ENCODE results near the gene GIGYF1. TPM values are rescaled to one million over a fixed set of nuclear protein-coding genes. Genes with fewer than 3 reads are reported as not detected.

Gene GIGYF1
- total and polyA plus RNA-seq, 2 of the 13 experiments (the other 11 are each of a cell fraction or from before 2014, with no cell fraction given), result 7.6 to 16.1 TPM

- TF ChIP-seq ZNF276 (CRISPR knock-in tag; IDR thresholded peaks at IDR 0.05; ENCODE audit: low read depth) (no peak), TFDP1 (CRISPR knock-in tag; IDR thresholded peaks at IDR 0.05; ENCODE audit: borderline replicate concordance) (peak; percentile 70; the same call in 1 of the 2 replicates), CREM (IDR thresholded peaks at IDR 0.05) (no peak), CREM (CRISPR knock-in tag; IDR thresholded peaks at IDR 0.05) (no peak), AGO2 (optimal IDR thresholded peaks at IDR 0.05; ENCODE audit: low read depth, low read length) (no peak), CHD4 (IDR thresholded peaks at IDR 0.05; ENCODE audit: borderline replicate concordance, low read length) (no peak), ZNF234 (CRISPR knock-in tag; conservative IDR thresholded peaks at IDR 0.05) (no peak), ZNF792 (CRISPR knock-in tag; IDR thresholded peaks at IDR 0.05) (no peak), HOXA5 (CRISPR knock-in tag; IDR thresholded peaks at IDR 0.05) (no peak), ARID5B (CRISPR knock-in tag; IDR thresholded peaks at IDR 0.05) (no peak), TCF7L2 (IDR thresholded peaks at IDR 0.05; ENCODE audit: low read depth, low read length) (no peak), YY1 (IDR thresholded peaks at IDR 0.05; ENCODE audit: insufficient read depth, insufficient replicate concordance, low read depth, low read length) (no peak), ZNF143 (CRISPR knock-in tag; IDR thresholded peaks at IDR 0.05) (no peak), ZNF557 (CRISPR knock-in tag; IDR thresholded peaks at IDR 0.05) (no peak), ZXDC (CRISPR knock-in tag; IDR thresholded peaks at IDR 0.05) (no peak), CBX5 (CRISPR knock-in tag; IDR thresholded peaks at IDR 0.05; ENCODE audit: borderline replicate concordance) (peak; percentile 11; the same call in 1 of the 2 replicates), KMT2B (CRISPR knock-in tag; IDR thresholded peaks at IDR 0.05) (no peak), HIVEP1 (CRISPR knock-in tag; IDR thresholded peaks at IDR 0.05) (no peak), ZNF567 (CRISPR knock-in tag; IDR thresholded peaks at IDR 0.05; ENCODE audit: borderline replicate concordance) (no peak), TBP (CRISPR knock-in tag; IDR thresholded peaks at IDR 0.05) (no peak), SMAD3 (CRISPR knock-in tag; IDR thresholded peaks at IDR 0.05) (no peak), NCOA5 (CRISPR knock-in tag; IDR thresholded peaks at IDR 0.05) (no peak)
Observed at GRCh38 chr7:100691676-100692577, 2.1 kb downstream of the GIGYF1 start (continued).

Data from HepG2 (cell line).